GM18505 (cell line): ENCODE results near the gene FNBP1.

Experiments
- ATAC-seq: cut with Tn5 transposase; IDR thresholded peaks from one replicate; pipeline ENCODE4 v1.9.1; 2021; ENCODE audit not compliant: unreplicated experiment
- POLR2A ChIP-seq: IDR thresholded peaks from 4 replicates; pipeline ENCODE4 v1.6.1; 2011; ENCODE audit warnings: borderline replicate concordance; ENCODE audit not compliant: insufficient read depth, insufficient read length; ENCODE audit errors: extremely low read depth

Gene FNBP1

GRCh38 chr9:129869585-129870501 is 173.1 kb downstream of the FNBP1 start:
- ATAC-seq = no peak
- no peak for TF ChIP-seq POLR2A

- no peak for ATAC-seq
- TF ChIP-seq POLR2A = no peak
Measured at GRCh38 chr9:129868872-129869486, 174.0 kb downstream of the FNBP1 start.

GRCh38 chr9:129868023-129868871 is 174.7 kb downstream of the FNBP1 start:
- no peak for ATAC-seq
- no peak for TF ChIP-seq POLR2A

GRCh38 chr9:129867136-129868022 is 175.6 kb downstream of the FNBP1 start:
- no peak for TF ChIP-seq POLR2A
- ATAC-seq = no peak

GRCh38 chr9:129866394-129867135 is 176.4 kb downstream of the FNBP1 start:
- ATAC-seq = no peak
- TF ChIP-seq POLR2A = no peak

- ATAC-seq = no peak
- TF ChIP-seq POLR2A = no peak
Measured at GRCh38 chr9:129865668-129866320, 177.2 kb downstream of the FNBP1 start.

- no peak for ATAC-seq
- TF ChIP-seq POLR2A = no peak
Measured at GRCh38 chr9:129864991-129865647, 177.9 kb downstream of the FNBP1 start.

GRCh38 chr9:129863059-129863690 is 179.8 kb downstream of the FNBP1 start:
- ATAC-seq = no peak
- TF ChIP-seq POLR2A = no peak

- no peak for ATAC-seq
- no peak for TF ChIP-seq POLR2A
Measured at GRCh38 chr9:129861447-129861827, 181.6 kb downstream of the FNBP1 start.

- no peak for ATAC-seq
- TF ChIP-seq POLR2A = no peak
Measured at GRCh38 chr9:129860653-129861446, 182.1 kb downstream of the FNBP1 start.
